HuH-7.5 (cell line): ENCODE results near the gene GRK5.

ENCODE experiments used
- DNase-seq: peaks from one replicate; pipeline ENCODE4 v3.0.0; 2011; ENCODE audit warnings: low spot score

Gene GRK5

GRCh38 chr10:119360181-119360921 lies 153.0 kb downstream of the GRK5 start:
- no peak for DNase-seq

GRCh38 chr10:119361037-119361436 lies 153.7 kb downstream of the GRK5 start:
- DNase-seq = no peak

- DNase-seq = no peak
These were observed 154.8 kb downstream of the GRK5 start for GRCh38 chr10:119362122-119362521.

- DNase-seq = no peak
These were observed 157.6 kb downstream of the GRK5 start for GRCh38 chr10:119364645-119365600.

GRCh38 chr10:119365773-119366599 lies 158.6 kb downstream of the GRK5 start:
- DNase-seq = no peak

- no peak for DNase-seq
These were observed 160.6 kb downstream of the GRK5 start for GRCh38 chr10:119367841-119368549.

- no peak for DNase-seq
These were observed 161.2 kb downstream of the GRK5 start for GRCh38 chr10:119368581-119368980.

GRCh38 chr10:119368991-119369869 lies 161.9 kb downstream of the GRK5 start:
- DNase-seq = no peak

- no peak for DNase-seq
These were observed 162.9 kb downstream of the GRK5 start for GRCh38 chr10:119370111-119370741.

GRCh38 chr10:119370972-119371703 lies 163.8 kb downstream of the GRK5 start:
- DNase-seq = no peak

GRCh38 chr10:119371704-119372663 lies 164.6 kb downstream of the GRK5 start:
- no peak for DNase-seq

GRCh38 chr10:119373294-119374102 lies 166.1 kb downstream of the GRK5 start:
- DNase-seq = no peak

- no peak for DNase-seq
These were observed 166.9 kb downstream of the GRK5 start for GRCh38 chr10:119374236-119374635.

- no peak for DNase-seq
These were observed 168.4 kb downstream of the GRK5 start for GRCh38 chr10:119375574-119376272.

- DNase-seq = no peak
These were observed 170.1 kb downstream of the GRK5 start for GRCh38 chr10:119377451-119377957.

GRCh38 chr10:119377958-119378736 lies 170.8 kb downstream of the GRK5 start:
- no peak for DNase-seq
